Prostate gland (tissue), 2 donors: ENCODE data around the gene HDAC8. TPM values are rescaled to one million over a fixed set of nuclear protein-coding genes. Genes with fewer than 3 reads are reported as not detected.

Experiments
- DNase-seq: peaks from one replicate; pipeline ENCODE4 v3.0.0-alpha.2; 2019; ENCODE audit warnings: low spot score
- H3K27ac ChIP-seq, 2 donors: fragments of 200-600 bp; sonication (generic); 2 replicates each; pipeline ENCODE4 v1.5.1; 2017 to 2019
- H3K27me3 ChIP-seq: fragments of 200-600 bp; sonication (generic); replicated peaks from 2 replicates; pipeline ENCODE4 v1.5.1; 2019; ENCODE audit not compliant: insufficient read depth
- H3K36me3 ChIP-seq, 2 donors: fragments of 200-600 bp; sonication (generic); 1 replicate in 1 of 2; 2 replicates in 1 of 2; pipeline versions ENCODE4 v1.5.1 to v1.8.1; 2017 to 2019
- H3K4me1 ChIP-seq: fragments of 200-600 bp; sonication (generic); replicated peaks from 2 replicates; pipeline ENCODE4 v1.5.1; 2019
- H3K4me3 ChIP-seq, 2 donors: fragments of 200-600 bp; sonication (generic); 2 replicates each; pipeline ENCODE4 v1.5.1; 2017 to 2019
- H3K9me3 ChIP-seq: fragments of 200-600 bp; sonication (generic); 2 replicates; pipeline ENCODE4 v1.5.1; 2017
- POLR2A ChIP-seq: fragments of 450-650 bp; IDR thresholded peaks from one replicate; pipeline ENCODE4 v1.6.1; 2016; ENCODE audit warnings: antibody characterized with exemption, mild to moderate bottlenecking
- POLR2AphosphoS5 ChIP-seq: sonication (generic); formaldehyde crosslinking; IDR thresholded peaks from one replicate; pipeline ENCODE4 v1.6.1; 2017; ENCODE audit warnings: antibody characterized with exemption
- WGBS: methylation state at CpG from one replicate; pipeline ENCODE4 v1.1.5; 2018; 5-methylcytosine and 5-hydroxymethylcytosine counted together
- intact Hi-C: fragments of 100-400 bp; cut with DNase I; formaldehyde crosslinking; loops from one replicate; pipeline ENCODE4 v1.14.2; 2022
- total RNA-seq, 2 donors: library from RNA; depleted of rRNA; stranded (reverse); fragments of >200 nt; gene quantifications; one replicate each; pipeline ENCODE4 v1.1.0, GENCODE V29; 2016
- TF ChIP-seq, protein P1 (sequence below), 4 experiments: fragments of 200-600 bp in 2 of 4; fragments of 450-650 bp in 2 of 4; sonication (generic) in 2 of 4; IDR thresholded peaks; 1 replicate in 3 of 4; 2 replicates in 1 of 4; pipeline ENCODE4 v1.5.1; 2016 to 2019; ENCODE audit warnings: antibody characterized with exemption in 4 of 4, mild to moderate bottlenecking in 2 of 4, moderate library complexity in 2 of 4

Gene HDAC8
- 10 to 100 TPM; 25.3 to 32.3 TPM for total RNA-seq

DNA sequence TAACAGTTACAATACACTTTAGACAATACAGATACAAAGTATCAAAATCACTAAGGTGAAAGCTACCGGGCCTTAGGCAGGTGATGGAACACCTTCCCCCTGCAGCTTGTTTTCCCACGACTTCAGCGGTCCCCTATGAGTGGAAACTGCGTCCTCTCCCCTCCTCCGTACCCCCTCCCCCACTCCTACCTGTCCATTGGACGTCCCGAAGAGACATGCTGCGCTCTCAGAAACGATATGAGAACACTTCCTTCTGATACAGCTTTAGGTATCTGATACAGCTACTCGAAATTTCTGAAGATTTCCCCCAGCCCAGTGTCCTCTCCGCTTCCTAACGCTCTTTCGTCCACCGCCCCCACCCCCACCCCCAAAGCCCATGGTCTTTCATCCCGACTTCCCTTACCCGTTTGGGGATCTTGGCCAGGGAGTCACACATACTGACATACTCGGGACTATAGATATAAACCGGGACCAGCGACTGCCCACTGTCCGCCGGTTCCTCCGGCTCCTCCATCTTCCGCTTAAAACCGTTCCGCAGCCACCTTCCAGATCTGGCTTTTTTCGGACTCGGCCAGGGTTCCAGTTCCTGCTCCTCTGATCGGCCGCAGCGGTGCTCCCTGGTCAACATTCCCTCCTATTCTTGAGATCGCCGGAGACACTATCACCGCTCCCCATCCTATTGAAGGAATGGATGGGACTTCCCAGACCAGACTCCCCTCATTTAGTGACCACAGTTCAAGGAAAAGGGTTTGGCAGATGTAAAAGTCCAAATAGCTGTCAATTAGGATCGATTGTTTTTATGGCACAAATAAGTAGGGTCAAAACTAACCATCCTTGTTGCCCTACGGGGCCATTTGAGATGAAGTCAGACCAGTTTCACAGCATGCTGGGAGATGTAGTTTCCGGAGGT is at the start of gene HDAC8:
Gene HDAC8 (minus strand): TSS at position 596 of the 910 bp plus-strand sequence. CDS start 82 bp downstream, at position 514.
- DNase-seq, result peak; percentile 53
- Histone ChIP-seq H3K36me3 (no peaks in the 10 kb centered on the region), H3K4me3 (peak within 1 kb of the TSS; percentile 40 to 43), H3K27ac (peak within 1 kb of the TSS; percentile 74 to 77), H3K9me3 (no peaks in the 10 kb centered on the region), H3K4me1 (no peaks in the 10 kb centered on the region), H3K27me3 (no peaks in the 10 kb centered on the region)
- peak; percentile 59 for TF ChIP-seq POLR2AphosphoS5
- TF ChIP-seq POLR2A, result no peak
- WGBS, result 0% methylated on average over 33 of the region's 36 CpGs
- intact Hi-C loops, result no loop called here

DNA sequence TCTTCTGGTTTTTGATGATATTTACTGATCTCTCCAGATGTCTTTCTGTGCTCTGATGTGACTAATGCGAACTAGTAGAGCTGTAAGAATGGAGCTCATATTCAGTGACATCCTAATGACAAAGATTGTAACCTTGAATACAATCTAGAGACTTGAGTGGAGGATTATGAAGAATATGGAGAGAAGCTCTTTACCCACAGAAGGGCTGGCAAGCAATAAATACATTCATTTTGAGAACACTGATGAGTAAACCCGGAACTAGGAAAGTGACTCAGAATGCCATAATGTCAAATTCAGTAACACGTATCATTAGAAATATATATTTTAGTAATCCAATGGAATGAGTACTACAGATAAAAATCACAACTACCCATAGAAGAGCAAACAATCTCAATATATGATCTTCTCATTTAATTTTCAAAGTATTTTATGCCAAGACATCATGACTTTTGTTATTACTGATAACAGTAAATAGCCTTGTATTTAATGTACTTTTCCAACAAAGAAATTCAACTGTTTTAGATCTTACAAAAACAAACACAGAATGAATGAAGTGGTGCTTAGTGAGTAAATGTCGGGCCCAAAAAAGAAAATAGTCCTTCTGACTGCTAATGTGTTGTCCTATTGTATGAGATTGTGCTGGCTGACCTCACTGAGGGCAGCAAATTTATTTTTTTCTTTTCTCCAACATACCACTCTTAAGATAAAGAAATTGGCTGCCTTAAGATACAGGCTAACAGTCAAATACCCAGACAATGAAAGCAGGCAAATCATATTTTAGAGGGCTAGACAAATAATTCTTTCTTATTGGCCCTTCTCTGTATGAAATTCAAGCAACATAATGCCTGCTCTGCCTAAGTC is 49.2 kb upstream of the HDAC8 start:
- no peak overlapping the region for H3K4me3 ChIP-seq
- WGBS, result 61% methylated on average over 4 of the region's 4 CpGs
- peak overlapping the region; percentile 72 to 81 for H3K27ac ChIP-seq
- TF ChIP-seq POLR2AphosphoS5, result no peak
- H3K27me3 ChIP-seq, result no peaks in the 10 kb centered on the region
- intact Hi-C loops, result no loop called here
- H3K36me3 ChIP-seq, result no peaks in the 10 kb centered on the region
- H3K4me1 ChIP-seq, result no peaks in the 10 kb centered on the region
- H3K9me3 ChIP-seq, result no peaks in the 10 kb centered on the region
- no peak for DNase-seq

DNA sequence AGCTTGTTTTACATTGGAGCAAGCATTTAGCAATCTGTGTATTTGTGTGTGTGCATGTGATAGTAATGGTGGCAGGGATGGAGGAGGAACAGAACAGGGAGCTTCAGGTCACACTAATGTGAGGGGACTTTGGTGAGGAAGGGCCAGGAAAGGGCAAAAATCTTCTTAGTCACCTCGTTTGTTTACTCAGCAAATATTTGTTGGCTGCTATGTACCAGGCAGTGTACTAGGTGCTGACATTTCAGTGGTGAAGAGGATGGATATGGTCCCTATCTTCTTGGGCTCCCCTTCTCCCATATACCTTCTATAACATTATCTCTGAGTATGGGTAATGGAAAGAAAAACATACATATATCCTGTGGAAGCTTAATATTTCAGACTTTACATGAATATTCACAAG is 48.5 kb upstream of the HDAC8 start:
- no peaks in the 10 kb centered on the region for H3K27me3 ChIP-seq
- no peak for DNase-seq
- TF ChIP-seq POLR2AphosphoS5 (no peak), POLR2A (no peak)
- TF ChIP-seq, protein P1, sequence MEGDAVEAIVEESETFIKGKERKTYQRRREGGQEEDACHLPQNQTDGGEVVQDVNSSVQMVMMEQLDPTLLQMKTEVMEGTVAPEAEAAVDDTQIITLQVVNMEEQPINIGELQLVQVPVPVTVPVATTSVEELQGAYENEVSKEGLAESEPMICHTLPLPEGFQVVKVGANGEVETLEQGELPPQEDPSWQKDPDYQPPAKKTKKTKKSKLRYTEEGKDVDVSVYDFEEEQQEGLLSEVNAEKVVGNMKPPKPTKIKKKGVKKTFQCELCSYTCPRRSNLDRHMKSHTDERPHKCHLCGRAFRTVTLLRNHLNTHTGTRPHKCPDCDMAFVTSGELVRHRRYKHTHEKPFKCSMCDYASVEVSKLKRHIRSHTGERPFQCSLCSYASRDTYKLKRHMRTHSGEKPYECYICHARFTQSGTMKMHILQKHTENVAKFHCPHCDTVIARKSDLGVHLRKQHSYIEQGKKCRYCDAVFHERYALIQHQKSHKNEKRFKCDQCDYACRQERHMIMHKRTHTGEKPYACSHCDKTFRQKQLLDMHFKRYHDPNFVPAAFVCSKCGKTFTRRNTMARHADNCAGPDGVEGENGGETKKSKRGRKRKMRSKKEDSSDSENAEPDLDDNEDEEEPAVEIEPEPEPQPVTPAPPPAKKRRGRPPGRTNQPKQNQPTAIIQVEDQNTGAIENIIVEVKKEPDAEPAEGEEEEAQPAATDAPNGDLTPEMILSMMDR (IDR thresholded peaks at IDR 0.05), result no peak
- peak overlapping the region; percentile 72 to 81 for H3K27ac ChIP-seq
- no peak overlapping the region for H3K4me3 ChIP-seq
- H3K4me1 ChIP-seq, result no peaks in the 10 kb centered on the region
- intact Hi-C loops, result no loop called here
- 50% methylated on average over 1 of the region's 1 CpG for WGBS
- no peaks in the 10 kb centered on the region for H3K9me3 ChIP-seq
- H3K36me3 ChIP-seq, result no peaks in the 10 kb centered on the region

DNA sequence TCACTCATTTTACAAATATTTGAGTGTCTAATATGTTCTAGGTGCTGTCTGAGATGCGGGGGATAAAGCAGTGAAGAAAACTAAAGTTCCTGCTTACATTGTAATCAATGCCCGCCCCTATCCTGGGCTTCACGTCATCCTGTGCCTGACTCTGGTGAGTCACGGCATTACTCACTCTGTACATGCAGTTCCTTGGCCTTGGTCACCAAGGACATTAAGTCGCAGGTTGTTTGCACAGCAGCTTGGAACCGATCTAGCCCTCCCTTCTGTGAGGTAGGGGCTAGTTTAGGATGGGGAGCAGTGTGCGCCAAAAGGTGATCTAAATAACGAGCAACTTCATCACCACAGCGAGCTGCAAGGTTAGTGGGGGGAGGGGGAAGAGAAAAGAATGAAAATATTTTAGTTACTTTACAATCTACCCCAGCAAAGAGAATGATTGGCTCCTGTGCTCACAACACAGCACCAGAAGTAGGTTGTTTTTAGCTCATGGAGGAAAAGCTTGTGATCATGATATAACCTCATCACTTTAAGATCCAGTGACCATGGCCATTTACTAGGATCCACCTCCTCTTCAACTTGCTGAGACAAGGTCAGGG is 48.0 kb upstream of the HDAC8 start:
- DNase-seq, result peak; percentile 74

DNA sequence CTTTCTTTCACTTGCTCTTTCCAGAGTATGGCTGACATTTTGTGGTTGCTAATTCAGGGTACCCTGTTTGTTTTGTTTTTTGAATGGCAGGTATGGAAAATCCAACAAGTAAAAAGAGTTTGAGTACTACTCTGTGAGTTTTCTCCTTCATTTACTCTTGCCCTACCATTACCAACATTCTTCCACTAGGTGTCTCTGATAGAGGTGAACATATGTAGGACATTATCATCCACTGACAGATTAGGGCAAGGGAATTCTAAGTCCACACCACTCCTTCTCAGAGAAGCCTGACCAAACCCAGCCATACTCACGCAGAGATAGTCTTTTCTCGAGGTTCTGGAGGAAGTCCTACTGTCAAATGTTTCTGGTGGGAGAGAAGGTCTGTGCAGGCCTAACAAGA is 36.7 kb upstream of the HDAC8 start:
- no peaks in the 10 kb centered on the region for H3K9me3 ChIP-seq
- H3K4me1 ChIP-seq, result no peaks in the 10 kb centered on the region
- H3K27ac ChIP-seq, result no peak overlapping the region
- no peaks in the 10 kb centered on the region for H3K36me3 ChIP-seq
- H3K27me3 ChIP-seq, result no peaks in the 10 kb centered on the region
- intact Hi-C loops, result loop anchor here (10.0 kb wide), 1 partner anchor 655 kb away; no protein-coding TSS in a partner anchor
- DNase-seq, result no peak
- WGBS, result 75% methylated on average over 2 of the region's 2 CpGs
- H3K4me3 ChIP-seq, result no peak overlapping the region
- TF ChIP-seq, protein P1 (IDR thresholded peaks at IDR 0.05), result peak in 1 of 4 experiments; percentile 23
- TF ChIP-seq POLR2A (no peak), POLR2AphosphoS5 (no peak)

More for the DNA sequence above, 48.0 kb upstream of the HDAC8 start:
- Histone ChIP-seq H3K27me3 (no peaks in the 10 kb centered on the region), H3K27ac (peak overlapping the region; percentile 72 to 81), H3K36me3 (no peaks in the 10 kb centered on the region), H3K4me3 (no peak overlapping the region), H3K9me3 (no peaks in the 10 kb centered on the region), H3K4me1 (no peaks in the 10 kb centered on the region)
- TF ChIP-seq, protein P1 (IDR thresholded peaks at IDR 0.05), result no peak
- TF ChIP-seq POLR2AphosphoS5, result peak; percentile 92
- no peak for TF ChIP-seq POLR2A
- 16% methylated on average over 9 of the region's 9 CpGs for WGBS
- intact Hi-C loops, result no loop called here
